Panc1 (cell line): ENCODE results near the gene MEX3C.

Experiments used
- TCF7L2 ChIP-seq: IDR thresholded peaks from 2 replicates; pipeline ENCODE4 v1.6.1; 2011; ENCODE audit warnings: mild to moderate bottlenecking, low read depth, low read length, inconsistent platforms
- TF ChIP-seq, protein P1 (sequence below): fragments of 450-650 bp; IDR thresholded peaks from 2 replicates; pipeline ENCODE4 v1.5.1; 2017; ENCODE audit warnings: mild to moderate bottlenecking

DNA sequence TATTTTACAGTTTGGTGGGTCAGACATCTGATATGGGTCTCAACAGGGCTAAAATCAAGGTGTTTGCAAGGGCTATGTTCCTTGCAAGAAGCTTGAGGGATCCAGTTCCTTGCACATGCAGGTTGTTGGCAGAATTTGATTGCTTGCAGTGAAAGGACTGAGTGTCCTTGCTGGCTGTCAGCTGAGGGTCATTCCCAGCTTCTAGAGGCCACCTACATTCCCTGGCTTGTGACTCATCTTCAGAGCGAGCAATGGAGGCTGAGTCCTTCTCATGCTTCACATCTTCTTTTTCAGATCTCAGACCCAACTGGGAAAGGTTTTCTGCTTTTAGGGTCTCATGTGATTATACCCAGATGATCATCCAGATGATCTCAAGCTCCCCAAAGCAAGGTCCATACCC is 12.4 kb downstream of the MEX3C start:
- TF ChIP-seq, protein P1, sequence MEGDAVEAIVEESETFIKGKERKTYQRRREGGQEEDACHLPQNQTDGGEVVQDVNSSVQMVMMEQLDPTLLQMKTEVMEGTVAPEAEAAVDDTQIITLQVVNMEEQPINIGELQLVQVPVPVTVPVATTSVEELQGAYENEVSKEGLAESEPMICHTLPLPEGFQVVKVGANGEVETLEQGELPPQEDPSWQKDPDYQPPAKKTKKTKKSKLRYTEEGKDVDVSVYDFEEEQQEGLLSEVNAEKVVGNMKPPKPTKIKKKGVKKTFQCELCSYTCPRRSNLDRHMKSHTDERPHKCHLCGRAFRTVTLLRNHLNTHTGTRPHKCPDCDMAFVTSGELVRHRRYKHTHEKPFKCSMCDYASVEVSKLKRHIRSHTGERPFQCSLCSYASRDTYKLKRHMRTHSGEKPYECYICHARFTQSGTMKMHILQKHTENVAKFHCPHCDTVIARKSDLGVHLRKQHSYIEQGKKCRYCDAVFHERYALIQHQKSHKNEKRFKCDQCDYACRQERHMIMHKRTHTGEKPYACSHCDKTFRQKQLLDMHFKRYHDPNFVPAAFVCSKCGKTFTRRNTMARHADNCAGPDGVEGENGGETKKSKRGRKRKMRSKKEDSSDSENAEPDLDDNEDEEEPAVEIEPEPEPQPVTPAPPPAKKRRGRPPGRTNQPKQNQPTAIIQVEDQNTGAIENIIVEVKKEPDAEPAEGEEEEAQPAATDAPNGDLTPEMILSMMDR: no peak
- TF ChIP-seq TCF7L2: no peak
